HG02973 (cell line): Measurements from ENCODE around the gene IMMP2L.
"Not testable (repeated sequence)": the region's sequence is repeated elsewhere in the genome, so short reads cannot be mapped to it uniquely, and the experiment has no call there.

Experiments used
- ATAC-seq: cut with Tn5 transposase; IDR thresholded peaks from one replicate; pipeline ENCODE4 v1.9.1; 2021; ENCODE audit warnings: moderate library complexity; ENCODE audit not compliant: unreplicated experiment

Gene IMMP2L

DNA sequence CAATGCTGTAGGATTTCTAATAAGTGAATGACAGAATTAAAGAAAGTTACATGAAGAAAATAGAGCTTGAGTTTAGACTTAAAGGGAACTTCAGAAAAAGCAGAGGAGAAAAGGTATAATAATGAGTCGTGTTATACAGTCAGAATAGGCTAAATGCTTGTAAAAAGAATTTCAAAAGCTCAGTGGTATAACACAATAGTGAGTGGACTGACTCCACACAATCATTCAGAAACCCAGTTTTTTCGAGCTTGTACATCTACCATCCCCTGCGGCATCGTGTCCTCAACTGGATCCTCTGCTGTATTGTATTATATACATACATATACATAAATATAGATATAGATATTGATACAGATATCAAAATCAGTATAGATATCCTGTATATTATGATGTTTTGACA, 52.2 kb downstream of the IMMP2L start:
- ATAC-seq, result no peak

DNA sequence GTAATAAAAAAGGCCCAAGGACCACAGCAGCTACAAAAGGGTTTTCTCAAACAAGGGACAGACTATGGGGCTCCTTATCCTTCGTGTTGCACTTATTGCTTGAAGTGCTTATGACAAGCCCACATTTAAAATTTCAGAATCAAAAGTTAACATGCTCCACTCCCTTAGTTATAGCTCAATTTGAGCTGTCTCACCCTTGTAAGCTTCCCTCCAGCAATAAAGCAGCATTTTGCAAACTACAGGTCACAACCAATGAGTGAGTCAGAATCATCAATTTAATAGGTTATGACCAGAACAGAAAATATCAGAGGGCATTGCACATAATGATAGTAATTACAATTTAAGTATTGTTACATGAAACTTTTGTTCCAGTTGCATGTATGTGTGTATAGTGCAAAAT, 53.0 kb downstream of the IMMP2L start:
- ATAC-seq, result no peak

DNA sequence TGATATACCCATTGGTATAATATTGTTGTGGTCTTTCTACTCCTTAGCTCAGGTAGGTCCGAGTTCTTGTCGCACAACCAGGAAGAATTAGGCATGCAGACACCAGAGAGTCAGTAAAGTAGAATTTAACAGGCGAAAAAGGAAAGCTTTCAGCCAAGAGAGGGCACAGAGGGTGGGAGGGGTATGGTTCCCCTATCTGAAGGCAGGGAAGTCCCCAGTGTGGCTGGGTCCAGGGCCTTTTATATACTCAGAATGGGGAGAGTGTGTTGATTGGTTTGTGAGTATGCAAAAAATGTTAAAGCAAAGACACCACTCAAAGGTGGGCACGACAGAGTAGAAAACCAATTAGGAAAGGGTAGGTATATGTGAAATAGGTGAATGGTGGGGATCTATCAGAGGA, 53.9 kb downstream of the IMMP2L start:
- ATAC-seq, result peak; percentile 70

DNA sequence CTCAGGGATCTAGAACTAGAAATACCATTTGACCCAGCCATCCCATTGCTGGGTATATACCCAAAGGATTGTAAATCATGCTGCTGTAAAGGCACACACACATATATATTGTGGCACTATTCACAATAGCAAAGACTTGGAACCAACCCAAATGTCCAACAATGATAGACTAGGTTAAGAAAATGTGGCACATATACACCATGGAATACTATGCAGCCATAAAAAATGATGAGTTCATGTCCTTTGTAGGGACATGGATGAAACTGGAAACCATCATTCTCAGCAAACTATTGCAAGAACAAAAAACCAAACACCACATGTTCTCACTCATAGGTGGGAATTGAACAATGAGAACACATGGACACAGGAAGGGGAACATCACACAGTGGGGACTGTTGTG, 56.9 kb downstream of the IMMP2L start:
- not testable (repeated sequence) for ATAC-seq

DNA sequence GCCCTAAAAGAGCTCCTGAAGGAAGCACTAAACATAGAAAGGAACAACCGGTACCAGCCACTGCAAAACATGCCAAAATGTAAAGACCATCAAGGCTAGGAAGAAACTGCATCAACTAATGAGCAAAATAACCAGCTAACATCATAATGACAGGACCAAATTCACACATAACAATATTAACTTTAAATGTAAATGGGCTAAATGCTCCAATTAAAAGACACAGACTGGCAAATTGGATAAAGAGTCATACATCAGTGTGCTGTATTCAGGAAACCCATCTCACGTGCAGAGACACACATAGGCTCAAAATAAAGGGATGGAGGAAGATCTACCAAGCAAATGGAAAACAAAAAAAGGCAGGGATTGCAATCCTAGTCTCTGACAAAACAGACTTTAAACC, 60.5 kb downstream of the IMMP2L start:
- ATAC-seq, result not testable (repeated sequence)

DNA sequence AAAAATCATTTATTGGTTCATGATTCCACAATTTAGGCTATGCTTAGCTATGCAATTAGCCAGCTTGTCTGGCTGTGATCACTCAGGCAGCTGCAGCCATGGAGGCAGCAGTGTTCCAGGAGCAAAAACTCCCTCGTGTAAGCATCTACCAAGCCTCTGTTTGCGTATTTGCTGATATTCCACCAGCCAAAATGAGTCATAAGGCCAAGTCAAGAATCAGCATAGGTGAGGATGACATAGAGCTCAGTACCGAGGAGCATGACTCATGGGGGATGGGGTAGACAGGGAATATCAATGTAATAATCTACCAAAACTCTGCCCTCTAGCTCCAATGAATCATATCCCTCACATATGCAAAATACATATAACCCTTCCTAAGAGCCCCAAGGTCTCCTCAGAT, 63.3 kb downstream of the IMMP2L start:
- ATAC-seq, result no peak

DNA sequence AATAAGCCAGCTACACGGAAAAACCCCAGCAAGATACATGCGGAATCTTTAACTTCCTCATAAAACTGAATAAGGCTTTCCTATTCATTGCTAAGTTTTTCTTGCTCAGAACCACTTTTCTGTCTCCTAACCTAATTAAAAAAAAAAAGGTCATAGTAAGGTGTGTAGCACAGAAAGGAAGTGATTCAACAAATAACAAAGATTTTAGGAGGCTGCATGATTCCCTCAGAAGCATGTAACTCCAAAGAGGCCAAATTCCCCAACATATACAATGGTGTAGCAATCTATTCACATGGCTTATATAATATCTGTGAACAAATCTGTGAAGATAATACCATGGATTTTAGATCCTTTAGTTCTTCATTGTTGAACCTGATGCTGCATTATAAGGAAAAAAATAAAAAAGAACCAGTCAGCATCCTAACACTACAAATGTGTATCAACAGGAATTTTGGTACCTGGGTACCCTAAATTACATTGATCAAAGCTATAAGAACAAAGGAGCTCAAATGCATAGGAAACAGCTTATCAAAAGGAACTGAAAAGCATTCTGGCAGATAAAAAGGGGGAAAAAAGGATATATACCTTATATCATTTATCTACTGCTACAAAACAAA, 63.8 kb downstream of the IMMP2L start:
- ATAC-seq, result no peak

DNA sequence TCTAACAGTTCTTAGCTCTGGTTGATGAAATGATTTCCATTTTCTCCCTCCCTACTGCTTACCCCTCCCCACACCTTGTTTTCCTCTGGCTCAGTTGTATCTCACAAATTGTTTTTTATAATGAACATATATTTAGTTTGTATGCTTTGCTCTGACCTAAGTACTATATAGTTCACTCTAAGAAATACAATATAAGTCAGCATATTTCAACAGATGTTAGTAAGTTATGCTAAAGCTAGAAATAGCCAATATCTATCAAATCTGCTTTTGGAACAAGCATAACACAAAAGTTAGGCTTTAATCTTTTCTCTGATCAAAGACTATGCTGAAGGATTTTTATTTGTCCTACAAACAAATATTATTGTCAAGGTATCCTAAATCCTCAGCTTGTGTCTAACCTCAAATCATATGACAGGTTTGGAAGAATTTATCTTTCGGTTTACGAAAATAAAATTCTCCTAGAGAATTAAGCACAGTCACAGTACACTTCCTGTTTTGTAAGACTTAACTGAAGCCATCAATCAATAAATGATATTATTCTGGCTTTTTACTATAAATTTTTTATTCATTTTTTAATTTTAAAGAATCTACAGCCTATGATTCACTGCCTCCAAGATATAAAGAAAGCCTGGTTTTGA, 67.0 kb downstream of the IMMP2L start:
- ATAC-seq, result no peak

DNA sequence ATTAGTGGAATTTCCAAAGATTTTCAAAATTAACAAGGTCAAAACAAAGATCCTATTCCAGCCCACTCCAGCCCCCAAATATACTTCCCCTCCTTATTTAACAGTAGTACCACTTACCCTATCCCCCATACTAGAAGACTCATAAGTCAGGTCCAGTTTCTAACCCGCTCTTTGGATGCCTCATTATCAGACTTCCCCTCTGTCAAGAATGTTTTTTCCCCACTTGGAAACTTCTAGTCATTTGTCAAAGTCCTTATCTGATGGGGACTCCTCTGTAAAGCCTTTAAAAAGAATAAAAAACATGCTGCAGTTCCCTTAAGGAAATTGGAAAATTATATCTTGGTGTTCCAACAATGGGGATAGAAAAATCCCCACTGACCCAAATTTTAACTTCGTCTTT, 70.1 kb downstream of the IMMP2L start:
- no peak for ATAC-seq

DNA sequence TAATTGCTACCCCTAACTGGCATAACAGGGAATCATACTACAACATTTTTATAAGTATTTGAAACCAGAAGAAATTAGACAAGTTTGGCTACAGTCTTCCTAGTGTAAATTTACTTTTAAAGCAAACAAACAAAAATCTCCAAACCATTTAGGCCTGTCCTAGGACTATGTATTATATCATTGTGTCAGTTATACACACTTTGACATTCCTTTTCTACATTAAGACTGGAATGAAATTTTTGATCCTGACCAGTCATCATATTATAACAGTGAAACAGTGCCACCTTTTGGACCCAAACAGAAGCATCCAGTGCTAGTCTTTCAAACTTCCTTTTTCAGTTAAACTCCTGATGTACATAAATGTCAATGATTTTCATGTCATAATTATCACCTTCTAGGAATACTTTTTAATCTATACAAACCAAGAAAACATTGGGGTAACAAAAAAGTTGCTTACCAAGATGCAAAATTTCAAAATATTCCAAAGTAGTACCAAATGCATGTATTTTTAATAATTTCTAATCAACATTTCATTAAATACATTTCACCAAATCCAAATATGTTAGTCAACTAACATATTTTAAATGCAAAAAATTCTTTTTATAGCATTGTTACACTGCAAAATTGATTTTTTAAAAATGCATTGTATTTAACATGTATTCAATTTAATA, 75.7 kb downstream of the IMMP2L start:
- ATAC-seq, result peak; percentile 68

DNA sequence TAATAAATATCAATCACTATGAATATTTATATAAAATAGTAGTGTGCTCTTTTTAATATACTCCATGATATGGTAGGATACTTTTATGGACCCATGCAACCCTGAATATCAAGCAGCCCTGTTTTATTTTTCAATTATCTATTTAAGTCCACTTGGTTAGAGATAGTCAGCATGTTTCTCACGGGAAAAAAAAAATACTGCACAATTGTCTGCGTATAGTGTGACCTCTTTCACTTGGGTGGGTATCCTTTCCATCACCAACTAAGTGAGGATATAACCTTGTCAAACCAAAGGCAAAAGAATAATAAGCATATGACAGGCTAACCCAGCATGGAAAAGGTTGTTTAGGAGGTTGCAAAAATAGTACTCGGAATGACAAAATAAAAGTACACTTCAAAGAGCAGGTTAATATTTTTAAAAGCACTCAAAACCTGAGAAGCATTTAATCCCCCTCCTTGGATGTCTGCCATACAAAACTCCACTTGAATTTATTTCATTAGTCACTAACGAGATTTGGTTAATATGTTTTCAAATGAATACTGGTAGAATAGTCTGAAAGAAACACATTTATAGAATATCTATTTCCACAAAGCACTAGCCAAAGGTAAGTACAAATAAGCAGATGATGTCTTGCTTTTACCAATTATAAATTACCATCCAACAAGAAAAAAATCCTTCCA, 76.5 kb downstream of the IMMP2L start:
- ATAC-seq, result no peak

DNA sequence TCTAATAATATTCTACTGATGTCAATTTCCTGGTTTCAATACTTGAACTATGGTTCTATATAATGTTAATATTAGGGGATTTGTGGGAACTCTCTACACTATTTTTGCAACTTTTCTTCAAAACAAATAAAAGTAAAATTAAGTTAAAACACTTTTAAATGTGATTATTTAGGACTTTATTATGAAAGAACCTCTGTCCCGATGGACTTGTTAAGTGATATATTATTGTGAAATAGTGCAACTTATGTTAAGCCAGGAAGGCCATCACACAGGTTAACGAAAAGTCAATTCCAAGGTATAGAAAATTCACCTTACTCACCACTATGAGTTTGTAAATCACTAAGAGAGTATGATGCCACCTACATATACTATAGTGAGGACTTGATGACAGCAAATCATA, 79.2 kb downstream of the IMMP2L start:
- no peak for ATAC-seq

DNA sequence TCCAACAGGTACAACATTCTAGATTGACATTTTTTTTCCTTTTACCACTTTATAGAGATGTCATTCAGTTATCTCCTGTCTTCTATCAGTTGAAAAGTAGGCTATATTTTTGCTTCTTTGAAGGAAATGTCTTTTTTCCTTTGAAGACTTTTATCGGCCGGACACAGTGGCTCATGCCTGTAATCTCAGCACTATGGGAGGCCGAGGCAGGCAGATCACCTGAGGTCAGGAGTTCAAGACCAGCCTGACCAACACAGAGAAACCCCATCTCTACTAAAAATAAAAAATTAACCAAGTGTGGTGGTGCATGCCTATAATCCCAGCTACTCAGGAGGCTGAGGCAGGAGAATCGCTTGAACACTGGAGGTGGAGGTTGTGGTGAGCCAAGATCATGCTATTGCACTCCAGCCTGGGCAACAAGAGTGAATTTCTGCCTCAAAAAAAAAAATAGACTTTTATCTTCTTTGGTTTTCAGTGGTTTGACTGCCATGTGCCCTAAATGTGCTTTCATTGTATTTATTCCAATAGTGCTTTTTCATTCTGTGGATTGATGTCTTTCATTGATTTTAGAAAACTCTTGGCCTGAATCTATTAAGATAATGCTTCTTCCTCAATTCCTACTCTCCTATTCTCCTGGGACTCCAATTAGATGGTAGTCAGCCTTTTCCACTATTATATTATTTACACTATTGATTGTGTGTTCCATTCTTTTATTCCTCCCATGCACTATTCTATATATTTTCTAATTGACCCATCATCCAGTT, 84.6 kb downstream of the IMMP2L start:
- no peak for ATAC-seq

DNA sequence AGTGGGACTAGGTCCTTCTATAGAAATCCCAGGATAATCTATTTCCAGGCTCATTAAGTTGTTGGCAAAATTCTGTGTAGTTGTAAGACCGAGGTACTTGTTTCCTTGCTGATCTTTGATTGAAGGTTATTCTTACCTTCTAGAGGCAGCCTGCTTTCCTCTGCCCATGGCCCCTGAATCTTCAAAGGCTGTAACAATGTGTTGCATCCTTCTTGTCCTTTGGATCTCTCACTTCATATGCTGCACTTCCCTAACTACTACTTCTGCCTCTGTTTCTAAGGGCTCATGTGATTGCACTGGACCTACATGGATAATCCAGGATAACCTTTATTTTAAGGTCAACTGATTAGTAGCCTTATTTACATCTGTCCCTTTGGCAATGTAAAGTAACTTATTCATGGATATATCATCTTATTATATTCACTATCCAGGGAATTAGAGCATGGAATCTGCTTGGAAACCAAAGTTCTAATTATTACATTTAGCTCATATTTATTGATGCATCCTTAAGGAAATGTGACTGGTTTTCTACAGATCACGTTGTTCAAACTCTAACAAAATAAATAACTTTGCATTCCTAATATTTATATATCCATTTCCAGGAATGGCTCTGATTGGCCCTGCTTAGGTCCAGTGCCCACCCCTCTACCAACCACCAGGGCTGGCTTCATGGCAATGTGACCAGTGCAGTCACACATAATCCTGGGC, 85.6 kb downstream of the IMMP2L start:
- no peak for ATAC-seq

DNA sequence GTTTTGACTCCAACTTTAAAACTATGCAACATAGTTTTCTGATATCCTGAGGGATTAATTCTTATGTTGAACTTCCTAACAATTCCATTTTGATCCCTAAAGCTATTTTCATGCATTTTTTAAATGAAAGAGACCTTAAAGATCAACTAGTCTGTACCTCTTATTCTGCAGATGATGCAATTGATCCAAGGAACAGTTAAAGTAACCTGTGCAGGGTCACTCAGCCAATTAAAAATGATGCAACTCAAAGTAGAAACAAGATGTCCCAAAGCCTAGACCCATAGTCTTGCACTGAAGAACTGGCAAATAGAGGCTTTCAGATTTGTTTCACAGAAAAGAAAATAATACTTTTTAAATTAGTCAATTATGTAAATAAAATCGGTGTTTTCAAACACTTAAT, 86.3 kb downstream of the IMMP2L start:
- ATAC-seq, result no peak

DNA sequence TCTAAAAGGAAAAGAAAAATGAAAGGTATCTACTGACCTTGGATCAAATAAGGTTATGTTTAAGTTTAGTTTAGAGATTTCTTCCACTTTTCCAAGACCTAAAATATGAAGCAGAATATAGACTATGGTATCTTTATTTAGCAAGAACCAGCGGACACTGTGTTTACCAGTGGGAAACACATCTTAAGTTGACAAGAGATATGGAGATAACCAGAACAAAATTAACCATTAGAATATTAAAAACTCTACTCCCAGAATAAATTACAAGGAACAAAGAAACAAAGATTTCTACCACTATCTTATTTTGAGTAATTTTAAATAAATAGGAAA, 86.9 kb downstream of the IMMP2L start:
- no peak for ATAC-seq

DNA sequence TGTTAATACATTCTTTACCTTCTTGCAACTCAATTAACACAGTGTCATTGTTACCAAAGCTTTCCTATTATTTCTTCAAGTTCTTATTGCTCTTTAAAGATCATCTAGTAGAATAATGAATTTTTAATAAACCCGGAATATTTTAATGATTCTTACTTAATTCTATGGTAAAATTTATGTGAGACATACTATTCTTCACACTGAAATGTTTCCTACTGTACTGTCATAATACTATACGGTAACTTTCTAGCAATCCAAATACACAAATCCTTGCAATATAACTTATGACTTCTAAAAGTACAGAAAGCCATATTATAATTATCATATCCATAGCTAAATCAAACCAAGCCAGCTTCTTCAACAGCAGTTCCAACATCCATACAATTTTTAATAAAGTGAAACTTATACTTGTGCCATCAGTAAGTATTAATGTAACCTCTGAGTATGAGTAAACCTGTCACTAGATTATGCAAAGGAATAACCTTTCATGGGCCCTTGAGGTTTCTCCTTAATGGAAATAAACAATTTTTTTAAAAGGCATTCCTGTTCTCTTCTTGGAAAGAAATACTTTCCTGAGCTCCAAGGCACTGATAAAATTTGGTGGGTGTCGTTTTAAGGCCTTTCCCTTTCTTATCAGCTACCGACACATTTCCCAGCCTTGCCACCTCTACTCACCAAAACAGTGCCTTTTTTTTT, 87.4 kb downstream of the IMMP2L start:
- ATAC-seq, result no peak

DNA sequence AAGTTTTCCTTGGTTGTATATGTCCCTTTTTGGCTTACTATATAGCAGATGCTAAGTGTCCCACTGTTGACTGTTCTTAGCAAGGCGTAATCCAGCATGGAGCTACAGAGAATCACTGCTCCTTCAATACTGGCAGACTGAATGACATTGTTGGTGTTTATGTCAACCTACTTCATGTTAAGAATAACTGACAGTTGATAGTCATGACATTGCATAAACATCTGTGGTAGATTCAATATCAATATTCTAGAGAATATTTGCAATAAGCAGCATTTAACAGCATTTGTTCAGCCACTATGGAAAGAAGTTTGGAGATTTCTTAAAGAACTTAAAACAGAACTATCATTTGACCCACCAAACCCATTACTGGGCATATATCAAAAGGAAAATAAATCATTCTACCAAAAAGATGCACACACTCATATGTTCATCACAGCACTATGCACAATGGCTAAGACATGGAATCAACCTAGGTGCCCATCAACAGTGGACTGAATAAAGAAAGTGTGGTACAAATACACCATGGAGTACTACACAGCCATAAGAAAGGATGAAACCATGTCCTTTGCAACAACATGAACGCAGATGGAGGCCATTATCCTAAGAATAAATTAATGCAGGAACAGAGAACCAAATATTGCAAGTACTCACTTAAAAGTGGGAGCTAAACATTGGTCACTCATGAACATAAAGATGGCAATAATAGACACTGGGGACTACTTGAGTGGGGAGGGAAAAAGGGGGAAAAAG, 88.7 kb downstream of the IMMP2L start:
- no peak for ATAC-seq

DNA sequence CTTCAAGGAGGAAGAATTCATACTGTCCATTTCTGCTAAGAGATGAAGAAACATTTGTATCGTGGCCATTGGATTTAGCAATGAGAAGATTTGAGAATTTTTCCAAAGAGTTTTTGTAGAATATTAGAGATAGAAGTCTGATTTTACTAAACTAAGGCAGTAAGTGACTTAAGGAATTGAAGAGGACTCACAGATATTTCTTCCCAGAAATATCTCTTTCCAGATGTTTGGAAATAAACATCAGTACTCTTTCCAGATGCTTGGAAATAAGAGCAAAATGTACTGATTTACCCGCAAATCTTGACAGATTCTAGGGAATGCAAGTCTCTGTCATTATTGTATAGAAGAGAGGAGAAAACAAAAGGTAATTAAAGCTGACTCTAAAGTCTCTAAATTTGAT, 91.3 kb downstream of the IMMP2L start:
- ATAC-seq, result no peak
